Embryonic facial prominence (tissue), 1 donor: Measurements from ENCODE around the gene GULP1.

ENCODE experiments used
- DNase-seq: peaks from one replicate; pipeline ENCODE4 v3.0.0-alpha.2; 2016; ENCODE audit errors: extremely low spot score

Gene GULP1

DNA sequence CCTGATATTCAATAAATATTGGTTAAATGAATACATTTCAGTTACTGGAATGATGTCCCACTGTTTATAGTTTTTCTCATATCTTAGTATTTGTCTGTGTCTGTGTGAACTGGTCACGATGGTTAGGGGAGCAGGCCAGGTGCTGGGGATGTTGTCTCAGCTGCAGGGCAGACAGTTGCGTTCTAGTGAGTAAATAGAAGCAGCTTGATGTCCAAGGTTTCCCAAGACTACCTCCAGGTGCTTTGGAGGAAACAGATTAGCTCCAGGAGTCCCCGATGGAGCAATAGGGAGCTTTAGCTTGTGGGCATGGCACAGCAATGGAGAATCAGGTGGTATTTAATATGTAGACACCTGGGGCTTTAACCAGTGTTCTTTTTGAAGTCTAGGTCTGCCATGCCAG, 75.5 kb downstream of the GULP1 start:
- no peak for DNase-seq

DNA sequence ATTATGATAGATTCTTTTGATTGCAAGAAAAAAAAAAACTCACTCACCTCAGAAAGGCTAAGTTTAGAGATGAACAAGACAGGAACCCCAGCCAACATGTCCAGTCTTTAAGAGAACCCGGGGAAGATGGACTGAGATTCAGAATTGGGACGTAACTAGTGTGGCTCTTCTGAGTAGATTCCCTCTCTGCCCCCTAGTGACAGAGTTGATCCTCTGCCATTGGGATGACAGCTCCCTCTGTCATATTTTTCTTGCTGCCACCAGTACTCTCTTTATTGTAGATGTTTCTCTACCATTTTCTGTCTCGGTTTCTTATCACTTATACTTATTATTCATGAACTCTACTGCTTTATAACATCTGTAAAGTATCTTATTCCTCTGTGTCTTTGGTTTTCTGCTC, 77.7 kb downstream of the GULP1 start:
- no peak for DNase-seq

DNA sequence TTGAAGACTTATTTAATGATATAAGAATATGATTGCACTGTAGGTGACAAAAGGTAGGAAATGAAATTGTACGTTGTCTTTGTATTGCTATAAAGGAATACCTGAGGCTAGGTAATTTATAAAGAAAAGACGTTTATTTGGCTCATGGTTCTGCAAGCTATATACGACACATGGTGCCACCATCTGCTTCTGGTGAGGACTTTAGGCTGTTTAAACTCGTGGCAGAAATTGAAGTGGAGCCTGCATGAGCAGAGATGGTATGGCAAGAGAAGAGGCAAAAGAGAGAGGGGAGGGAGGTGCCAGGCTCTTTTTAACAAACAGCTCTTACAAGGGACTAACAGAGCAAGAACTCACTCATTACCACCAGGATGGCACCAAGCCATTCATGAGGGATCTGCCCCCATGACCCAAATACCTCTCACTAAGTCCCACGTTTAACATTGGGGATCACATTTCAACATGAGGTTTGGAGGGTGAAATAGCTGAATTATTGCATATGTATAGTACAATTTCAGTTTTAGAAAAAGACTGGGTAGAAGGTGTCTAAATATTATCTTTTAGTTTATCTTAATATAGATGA, 86.8 kb downstream of the GULP1 start:
- DNase-seq, result no peak

GRCh38 chr2:188379748-188380147, 88.1 kb downstream of the GULP1 start:
- DNase-seq, result no peak

- DNase-seq, result no peak
Observed at GRCh38 chr2:188380280-188380679, 88.6 kb downstream of the GULP1 start.

DNA sequence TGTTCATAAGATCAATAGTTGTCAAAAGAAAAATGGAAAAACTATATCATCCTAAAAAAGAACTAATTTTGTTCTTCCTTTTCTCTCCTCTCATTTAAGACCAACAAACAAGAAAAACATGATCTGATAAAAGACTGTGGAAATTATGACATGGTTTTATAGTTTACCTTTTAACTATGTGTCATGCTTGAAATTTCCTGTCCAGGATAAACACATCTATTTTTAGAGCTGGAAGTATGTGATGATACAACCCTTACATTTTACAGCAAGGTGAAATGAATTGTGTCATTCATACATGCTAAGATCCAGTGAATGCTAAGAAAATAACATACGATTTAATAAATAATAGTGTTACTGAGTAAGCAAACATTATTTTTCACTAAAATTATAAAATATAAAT, 89.9 kb downstream of the GULP1 start:
- no peak for DNase-seq

DNA sequence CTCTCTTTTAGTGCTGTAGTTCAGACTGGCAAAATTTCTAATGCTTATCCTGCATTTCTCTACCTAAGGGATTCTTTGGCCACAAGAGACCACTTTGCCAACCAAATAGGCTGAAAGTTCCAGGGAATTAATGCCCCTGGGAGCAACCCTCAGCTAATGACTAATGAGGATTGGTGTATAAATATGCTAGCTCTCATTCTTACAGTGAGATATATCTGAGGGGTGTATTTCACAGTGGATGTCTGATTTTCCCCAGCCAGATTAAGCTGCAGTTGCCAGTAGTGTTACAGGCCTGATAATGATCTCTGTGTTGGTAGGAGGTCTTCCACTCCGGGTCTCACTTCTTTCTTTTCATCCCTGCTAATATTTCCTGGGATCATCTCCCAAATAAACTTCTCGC, 90.4 kb downstream of the GULP1 start:
- no peak for DNase-seq

DNA sequence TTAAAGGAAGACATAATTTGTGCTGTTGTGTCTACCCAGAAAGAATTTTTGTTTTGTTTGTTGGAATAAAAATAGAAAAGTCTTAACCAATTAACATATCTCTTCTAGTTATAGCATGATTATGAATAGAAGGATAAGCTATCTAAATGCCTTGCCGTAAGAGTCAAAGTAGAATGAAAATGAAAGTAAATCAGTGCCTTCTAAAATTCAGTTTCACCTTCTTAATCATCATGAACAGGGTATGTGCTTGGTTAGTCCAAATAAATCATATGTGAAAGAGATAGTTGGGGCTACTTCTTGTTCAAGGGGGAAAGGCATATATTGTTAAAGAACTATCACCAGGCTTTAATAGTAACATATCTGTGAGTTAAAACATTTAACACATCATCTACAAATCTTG, 91.5 kb downstream of the GULP1 start:
- DNase-seq, result no peak

DNA sequence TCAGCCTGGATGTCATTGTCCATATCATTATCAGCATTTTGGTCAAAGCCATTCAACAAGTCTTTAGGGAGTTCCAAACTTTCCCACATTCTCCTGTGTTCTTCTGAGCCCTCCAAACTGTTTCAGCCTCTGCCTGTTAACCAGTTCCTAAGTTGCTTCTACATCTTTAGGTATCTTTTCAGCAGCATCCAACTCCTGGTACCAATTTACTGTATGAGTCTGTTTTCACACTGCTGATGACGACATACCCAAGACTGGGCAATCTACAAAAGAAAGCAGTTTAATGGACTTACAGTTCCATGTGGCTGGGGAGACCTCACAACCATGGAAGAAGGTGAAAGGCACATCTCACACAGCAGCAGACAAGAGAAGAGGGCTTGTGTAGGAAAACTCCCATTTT, 94.2 kb downstream of the GULP1 start:
- no peak for DNase-seq

DNA sequence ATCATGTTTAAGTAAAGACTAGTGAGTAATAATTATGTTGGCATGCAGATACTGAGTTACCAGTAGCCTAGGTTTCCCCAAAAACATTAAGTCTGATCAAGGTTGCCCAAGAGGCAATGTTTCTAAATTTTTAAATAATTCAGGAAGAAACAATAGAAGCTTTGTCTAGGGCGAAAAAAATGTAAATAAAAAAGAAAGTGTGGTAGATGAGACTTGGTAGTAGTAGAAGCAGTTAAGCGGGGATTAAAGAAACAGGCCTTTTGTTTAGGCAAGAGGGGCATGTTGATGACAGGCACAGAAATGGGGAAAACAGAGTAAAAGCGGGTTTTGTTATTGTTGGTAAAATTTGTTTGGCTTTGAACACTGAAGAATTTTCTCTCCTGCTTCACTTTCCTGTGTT, 97.2 kb downstream of the GULP1 start:
- DNase-seq, result no peak

- DNase-seq, result no peak
Observed at GRCh38 chr2:188391354-188391753, 99.7 kb downstream of the GULP1 start.

GRCh38 chr2:188394931-188395472, 103.3 kb downstream of the GULP1 start:
- no peak for DNase-seq

GRCh38 chr2:188395903-188396689, 104.4 kb downstream of the GULP1 start:
- DNase-seq, result no peak

- no peak for DNase-seq
Observed at GRCh38 chr2:188399159-188399558, 107.5 kb downstream of the GULP1 start.

- DNase-seq, result no peak
Observed at GRCh38 chr2:188403676-188404075, 112.0 kb downstream of the GULP1 start.

DNA sequence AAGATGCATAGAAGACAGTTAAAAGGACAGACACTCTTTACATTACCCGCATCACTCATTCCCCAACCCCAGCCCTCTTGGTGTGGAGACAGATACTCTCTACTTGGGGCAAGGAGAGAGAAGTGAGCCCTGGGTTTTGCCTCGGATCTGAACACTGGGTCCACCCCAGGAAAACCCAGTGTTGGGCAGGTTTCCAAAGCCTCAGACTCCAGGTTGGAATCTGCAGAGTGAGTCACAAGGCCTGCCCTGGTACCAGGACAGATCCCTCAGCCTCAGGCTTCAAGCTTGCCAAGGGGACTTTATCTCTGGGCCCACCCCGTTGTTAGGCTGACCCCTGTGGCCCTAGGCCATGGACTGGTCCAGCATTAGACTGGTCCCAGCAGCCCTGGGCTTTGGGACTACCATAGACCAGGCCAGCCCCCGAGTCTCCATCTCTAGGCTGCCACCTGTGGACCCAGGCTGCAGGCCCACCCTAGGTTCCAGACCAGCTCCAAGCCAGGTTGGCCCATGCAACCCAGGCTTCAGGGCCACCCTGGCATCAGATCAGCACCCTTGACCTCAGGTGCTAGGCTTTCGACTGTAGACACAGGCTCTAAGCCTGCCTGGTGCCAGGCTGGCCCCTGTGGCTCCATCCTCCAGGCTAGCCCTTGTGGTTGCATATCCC, 112.8 kb downstream of the GULP1 start:
- DNase-seq, result no peak

DNA sequence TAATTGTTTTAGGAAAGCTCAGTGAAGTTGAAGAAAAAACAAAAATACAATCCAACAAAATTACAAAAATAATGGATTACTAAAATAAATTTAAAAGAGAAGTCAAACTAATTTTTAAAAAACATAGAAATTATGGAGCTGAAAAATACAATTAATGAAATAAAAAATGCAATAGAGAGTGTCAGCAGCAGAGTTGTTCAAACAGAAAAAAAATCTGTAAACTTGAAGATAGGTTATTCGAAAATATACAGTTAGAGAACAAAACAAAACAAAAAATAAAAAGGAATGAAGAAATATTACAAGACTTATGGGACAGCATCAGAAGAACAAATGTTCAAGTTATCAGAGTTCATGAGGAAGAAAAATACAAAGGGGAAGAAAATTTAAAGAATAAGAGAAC, 114.7 kb downstream of the GULP1 start:
- no peak for DNase-seq

DNA sequence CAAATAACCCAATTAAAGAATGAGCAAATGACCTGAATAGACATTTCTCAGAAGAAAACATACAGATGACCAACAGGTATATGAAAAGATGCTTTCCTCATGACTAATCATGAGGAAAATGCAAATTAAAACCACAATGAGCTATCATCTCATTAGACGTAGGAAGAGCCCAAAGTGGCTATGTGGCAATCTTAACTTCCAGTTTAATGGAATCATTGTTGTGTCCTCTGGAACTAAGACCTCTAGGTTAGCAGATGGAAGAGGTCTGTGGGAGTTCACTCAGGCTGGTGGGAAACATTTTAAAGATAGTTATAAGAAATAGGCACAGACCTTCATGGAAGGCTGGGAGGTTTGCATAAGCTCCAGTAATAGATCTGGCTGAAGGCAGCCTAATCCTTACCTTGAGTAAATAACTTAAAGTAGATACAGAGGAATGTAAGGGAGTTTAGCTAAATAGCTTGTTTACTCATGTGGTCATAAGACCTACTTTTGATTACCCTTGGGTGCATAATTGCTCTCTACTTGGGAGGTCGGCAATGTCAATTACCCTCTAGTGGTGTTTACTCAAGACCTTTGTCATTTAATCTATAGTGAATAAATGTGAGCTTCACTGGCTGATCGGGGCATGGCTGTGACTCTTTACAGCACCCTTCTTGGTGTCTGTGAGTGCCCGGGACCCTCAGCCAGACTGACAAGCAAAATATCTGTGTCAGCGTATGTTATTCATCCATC, 119.0 kb downstream of the GULP1 start:
- no peak for DNase-seq

- DNase-seq, result no peak
Observed at GRCh38 chr2:188412190-188412589, 120.5 kb downstream of the GULP1 start.

GRCh38 chr2:188414411-188414810, 122.7 kb downstream of the GULP1 start:
- no peak for DNase-seq

- no peak for DNase-seq
Observed at GRCh38 chr2:188414869-188415753, 123.4 kb downstream of the GULP1 start.
